ENCODE results near the gene JADE3.
A peak's percentile ranks its signal among the peaks of the same experiment; 100 is the strongest.

JADE3 gene

GRCh38 chrX:46912098-46912602 is at the start of gene JADE3:
JADE3 (plus strand) TSS chrX:46912421; CDS start chrX:46984895, 72,474 bp downstream.
- DNase-seq, result peak; percentile 54 to 89

DNA sequence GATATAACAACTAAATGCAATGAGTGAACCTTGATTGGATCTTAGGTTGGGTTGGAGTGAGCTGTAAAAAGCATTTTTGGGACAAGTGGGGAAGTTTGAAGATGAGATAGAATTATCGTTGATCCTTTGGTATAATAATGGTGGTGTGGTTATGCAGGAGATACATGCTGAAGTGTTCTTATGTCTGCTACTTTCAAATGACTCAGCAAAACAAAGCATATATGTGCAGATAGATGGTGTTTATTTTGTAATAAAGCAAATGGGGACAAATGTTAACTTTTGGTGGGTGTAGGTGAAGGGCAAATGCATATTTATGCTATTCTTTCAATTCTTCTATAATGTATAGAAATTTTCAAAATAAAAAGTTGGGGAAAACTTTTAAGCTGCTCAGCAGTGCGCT is 49.1 kb upstream of the JADE3 start:
- DNase-seq, result no peak

GRCh38 chrX:46864606-46865005 is 47.6 kb upstream of the JADE3 start:
- no peak for DNase-seq

DNA sequence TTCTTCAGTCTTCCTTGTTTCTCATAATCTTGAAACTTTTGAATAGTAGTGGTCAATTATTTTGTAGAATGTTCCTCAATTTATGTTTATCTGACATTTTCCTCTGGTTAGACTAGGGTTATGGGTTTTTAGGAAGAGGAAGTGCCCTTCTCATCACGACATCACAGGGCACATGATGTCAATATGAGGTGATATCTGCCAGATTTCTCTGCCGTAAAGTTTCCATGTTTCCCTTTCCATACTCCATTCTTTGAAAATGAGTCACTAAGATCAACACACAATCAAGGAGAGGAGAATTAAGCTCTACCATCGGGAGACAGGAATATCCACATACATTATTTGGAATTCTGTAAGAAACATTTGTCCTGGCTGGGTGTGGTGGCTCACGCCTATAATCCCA is 46.9 kb upstream of the JADE3 start:
- DNase-seq, result no peak

DNA sequence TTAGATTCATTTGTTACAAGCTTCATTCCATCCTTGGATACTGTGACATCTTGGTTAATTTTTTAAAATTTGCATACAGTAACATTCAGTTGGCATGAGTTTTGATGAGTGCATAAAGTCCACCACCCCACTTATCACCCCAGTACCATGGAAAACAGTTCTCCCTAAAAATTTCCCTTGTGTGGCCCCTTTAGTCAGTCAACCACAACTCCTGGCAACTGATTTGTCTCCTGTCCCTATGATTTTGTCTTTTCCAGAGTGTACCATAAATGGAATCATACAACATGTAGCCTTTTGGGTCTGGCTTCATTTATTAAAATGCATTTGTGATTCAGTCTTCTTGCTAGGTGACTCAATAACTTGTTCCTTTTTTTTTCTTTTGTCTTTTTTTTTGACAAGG is 45.5 kb upstream of the JADE3 start:
- no peak for DNase-seq

DNA sequence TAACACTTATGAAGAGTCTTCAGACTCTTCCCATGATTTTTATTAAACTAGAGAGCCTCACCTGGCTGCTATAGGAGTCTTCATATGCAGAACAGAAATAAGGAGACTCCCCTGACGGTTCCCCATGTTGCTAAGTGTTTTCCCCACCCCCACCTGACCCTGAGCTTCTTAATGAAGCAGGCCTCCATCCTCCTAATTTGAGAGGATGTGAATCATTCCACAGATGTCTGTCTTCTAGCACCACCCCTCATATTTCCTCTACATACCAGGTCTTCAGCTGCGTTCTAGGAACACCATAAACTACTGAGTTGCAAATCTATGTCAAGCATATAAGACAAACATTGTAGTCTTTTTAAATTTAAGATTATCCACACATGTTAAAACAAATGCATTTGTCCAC is 38.5 kb upstream of the JADE3 start:
- no peak for DNase-seq

DNA sequence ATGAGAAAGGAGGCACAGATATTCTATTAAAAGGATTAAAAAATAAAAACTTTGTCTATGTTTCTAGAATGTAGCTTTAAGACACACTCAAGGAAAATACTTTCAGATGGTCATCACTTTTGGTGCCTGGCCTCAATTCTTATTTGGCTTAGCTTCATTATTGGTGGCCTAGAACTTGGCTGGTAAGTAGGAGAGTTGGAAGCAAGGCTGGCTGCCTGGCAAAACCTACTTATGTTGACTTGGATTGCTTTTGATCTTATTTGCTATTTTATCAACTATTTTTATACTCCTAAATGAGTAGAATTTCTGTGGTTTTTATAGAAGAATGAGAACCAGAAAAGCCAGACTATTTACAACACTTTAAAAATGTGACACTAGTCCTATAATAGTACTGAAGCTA is 35.3 kb upstream of the JADE3 start:
- no peak for DNase-seq

- DNase-seq, result peak in 1 of 2 experiments; percentile 10
Observed at GRCh38 chrX:46882266-46882665, 30.0 kb upstream of the JADE3 start.

DNA sequence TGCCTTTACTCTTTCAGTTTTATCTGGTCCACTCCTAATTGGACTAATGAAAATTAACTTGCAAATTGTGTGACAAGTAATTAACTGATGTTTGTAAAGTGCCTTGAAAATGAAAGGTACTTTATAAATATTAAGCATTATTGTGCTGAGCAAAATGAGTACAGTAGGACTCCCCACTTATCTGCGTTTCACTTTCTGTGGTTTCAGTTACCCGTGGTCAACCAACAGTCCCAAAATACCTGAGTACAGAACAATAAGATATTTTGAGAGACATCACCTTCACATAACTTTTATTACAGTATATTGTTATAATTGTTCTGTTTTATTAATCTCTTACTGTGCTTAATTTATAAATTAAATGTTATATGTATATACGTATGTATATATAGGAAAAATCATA is 27.4 kb upstream of the JADE3 start:
- DNase-seq, result no peak

DNA sequence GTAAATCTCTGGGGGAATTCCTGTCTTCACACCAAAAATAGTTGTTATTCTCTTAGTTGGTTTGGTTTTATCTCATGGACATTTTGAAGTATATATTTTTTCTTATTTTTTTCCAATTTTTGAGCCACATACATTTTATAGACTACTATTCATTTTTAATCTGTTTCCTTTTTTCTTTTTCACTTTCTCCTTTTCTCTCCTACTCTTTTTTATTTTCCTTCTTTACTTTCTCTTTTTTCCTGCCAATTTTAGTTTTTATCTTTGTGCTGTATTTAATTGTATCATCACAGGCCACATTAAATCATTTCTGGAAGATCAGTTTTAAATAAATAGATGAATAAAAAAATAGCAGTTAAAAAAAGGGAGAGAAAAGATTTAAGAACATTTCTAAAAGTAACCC is 14.0 kb upstream of the JADE3 start:
- DNase-seq, result no peak

GRCh38 chrX:46903458-46904242 is 8.6 kb upstream of the JADE3 start:
- peak; percentile 92 to 93 for DNase-seq

DNA sequence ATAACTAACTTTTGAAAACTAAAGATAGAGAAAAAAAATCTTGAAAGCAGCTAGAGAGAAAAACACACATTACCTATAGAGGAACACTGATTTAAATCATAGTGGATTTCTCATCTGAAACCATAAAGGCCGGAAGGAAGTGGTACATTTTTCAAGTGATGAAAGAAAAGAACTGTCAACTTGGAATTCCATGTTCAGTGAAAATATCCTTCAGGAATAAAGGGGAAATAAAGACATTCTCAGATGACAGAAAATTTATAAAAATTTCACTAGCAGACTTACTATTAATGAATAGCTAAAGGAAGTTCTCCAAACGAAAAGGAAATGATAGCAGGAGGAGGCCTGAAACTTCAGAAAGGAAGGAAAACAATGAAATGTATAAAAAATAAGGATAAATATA is 7.6 kb upstream of the JADE3 start:
- DNase-seq, result no peak

DNA sequence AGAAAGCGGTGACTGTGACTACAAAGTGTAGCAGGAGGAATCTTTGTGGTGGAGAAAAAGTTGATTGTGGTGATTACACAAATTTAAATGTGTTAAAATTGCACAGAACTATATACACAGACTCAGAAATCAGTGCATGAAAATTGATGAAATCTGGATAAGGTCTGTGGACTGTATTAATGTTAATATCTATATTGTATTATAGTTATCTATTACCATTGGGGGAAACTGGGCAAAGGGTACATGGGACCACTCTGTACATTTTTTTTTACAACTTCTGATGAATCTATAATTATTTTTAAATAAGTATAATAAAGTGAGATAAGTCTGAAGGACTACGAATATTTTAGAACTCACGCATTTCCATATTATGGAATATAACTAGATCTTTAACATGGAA is 1.8 kb upstream of the JADE3 start:
- DNase-seq, result no peak

DNA sequence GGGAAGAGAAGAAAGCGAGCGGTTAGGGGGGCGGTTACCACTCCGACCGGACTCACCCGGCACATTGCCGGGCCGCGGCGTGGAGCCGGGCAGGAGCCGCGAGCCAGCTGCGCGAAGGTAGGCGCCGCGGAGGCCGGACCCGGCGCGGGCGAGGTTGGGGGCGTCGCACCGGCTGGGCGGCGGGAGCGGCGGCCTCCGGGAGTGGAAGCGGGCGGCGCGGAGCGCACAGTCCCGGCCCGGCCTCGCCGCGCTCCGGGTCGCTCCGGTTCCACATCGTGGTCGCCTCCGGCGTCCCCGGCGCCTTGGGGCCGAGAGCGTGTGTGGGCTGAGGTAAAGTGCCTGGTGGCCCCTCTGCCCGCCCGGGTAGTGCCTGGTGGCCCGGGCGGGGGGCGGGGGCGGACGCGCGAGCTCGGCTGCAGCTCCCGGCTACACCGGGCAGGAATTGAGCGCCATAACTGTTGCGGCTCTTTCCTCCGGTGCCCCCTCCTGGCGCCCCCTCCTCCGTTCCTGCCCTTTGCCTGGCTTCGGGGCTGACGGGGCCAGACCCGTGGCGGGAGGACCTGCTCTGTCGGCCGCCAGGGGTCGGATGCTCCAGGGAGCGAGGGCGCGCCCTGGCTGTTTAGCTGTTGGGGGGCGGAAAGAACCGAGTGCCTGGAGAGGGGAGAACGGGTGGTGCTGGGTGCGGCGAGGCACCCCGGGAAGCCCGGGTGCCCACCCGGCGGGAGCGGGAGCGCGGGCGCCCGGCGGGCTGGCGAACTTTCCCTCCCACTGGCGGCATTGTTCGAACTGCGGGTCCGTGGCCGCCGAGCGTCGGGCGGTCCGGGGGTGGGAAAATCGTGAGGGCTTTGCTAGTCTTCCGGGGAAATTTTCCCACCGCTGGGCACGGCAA is 626 bp downstream of the JADE3 start:
- DNase-seq, result peak; percentile 28 to 62

DNA sequence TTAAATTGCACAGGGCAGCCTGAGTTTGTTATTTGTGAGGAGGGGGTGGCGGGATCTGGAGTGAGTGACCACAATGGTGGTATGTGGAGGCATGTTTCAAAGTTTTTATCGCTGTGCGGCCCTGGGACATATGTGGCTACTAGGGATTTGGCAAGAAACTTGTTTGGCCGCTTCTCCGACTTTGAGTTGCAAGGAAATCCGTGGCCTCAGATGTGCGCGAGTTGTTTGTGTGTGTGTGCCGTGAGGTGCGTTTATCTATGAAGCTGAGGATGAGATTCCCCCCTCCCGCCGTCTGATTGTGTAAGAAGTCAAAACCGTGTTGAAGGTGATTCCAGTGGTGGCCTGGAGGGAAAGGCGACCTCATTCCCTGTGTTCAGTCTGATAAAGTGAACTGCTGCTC is 1.4 kb downstream of the JADE3 start:
- peak in 1 of 2 experiments; percentile 26 for DNase-seq

GRCh38 chrX:46916273-46916672 is 4.1 kb downstream of the JADE3 start:
- DNase-seq, result no peak

GRCh38 chrX:46917622-46918021 is 5.4 kb downstream of the JADE3 start:
- DNase-seq, result no peak

GRCh38 chrX:46918434-46918833 is 6.2 kb downstream of the JADE3 start:
- DNase-seq, result no peak

DNA sequence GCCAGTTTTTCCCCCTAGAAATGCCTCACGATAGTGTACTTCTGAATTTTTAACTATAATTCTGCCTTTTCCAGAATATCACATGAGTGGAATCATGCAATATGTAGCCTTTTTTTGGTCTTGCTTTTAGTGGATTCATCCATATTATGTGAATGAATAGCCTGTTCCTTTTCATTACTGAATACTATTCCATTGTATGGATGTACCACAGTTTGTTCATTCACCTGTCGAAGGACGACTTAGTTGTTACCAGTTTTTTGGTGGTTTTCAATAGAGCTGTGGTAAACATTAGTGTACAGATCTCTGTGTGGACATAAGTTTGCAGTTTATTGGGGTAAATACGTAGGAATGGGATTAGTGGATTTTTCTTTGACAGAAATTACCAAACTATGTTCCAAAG is 8.0 kb downstream of the JADE3 start:
- DNase-seq, result no peak

GRCh38 chrX:46922611-46923010 is 10.4 kb downstream of the JADE3 start:
- DNase-seq, result no peak

GRCh38 chrX:46927718-46928117 is 15.5 kb downstream of the JADE3 start:
- DNase-seq, result no peak

- DNase-seq, result no peak
Observed at GRCh38 chrX:46929439-46930261, 17.4 kb downstream of the JADE3 start.

DNA sequence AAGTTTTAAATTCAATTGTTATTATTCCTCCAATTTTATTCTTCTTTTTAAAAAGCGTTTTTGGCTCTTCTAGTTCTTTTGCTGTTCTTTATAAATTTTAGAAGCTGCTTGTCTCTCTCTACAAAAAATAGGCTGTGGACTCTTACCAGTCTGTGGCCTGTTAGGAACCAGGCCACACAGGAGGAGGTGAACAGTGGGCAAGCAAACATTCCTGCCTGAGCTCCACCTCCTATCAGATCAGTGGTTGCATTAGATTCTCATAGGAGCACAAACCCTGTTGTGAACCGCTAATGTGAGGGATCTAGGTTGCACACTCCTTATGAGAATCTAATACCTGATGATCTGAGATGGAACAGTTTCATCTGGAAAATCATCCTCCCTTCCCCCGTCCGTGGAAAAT is 23.1 kb downstream of the JADE3 start:
- no peak for DNase-seq
